Measurements from ENCODE around the gene RELB.
"Not testable (repeated sequence)": the region's sequence is repeated elsewhere in the genome, so short reads cannot be mapped to it uniquely, and the experiment has no call there.

Gene RELB

GRCh38 chr19:45001087-45001739 lies at the start of gene RELB:
Gene RELB, plus strand, starts transcription at chr19:45001464. Its CDS starts 116 bp downstream, at chr19:45001580.
- DNase-seq: peak; percentile 97 to 100 (median 99)

- no peak for DNase-seq
Measured at GRCh38 chr19:44954278-44954648, 47.0 kb upstream of the RELB start.

- peak; percentile 98 to 99 (median 99) for DNase-seq
Measured at GRCh38 chr19:44954649-44955504, 46.4 kb upstream of the RELB start, which contains the start of gene CLPTM1. Gene CLPTM1, plus strand, starts transcription at chr19:44955380. Its CDS starts 16 bp downstream, at chr19:44955396.

- DNase-seq: peak in 2 of 3 donors; percentile 15 to 34
Measured at GRCh38 chr19:44955505-44956439, 45.5 kb upstream of the RELB start.

- no peak for DNase-seq
Measured at GRCh38 chr19:44957526-44957925, 43.7 kb upstream of the RELB start.

GRCh38 chr19:44958090-44958489 lies 43.2 kb upstream of the RELB start:
- no peak for DNase-seq

GRCh38 chr19:44959691-44960090 lies 41.6 kb upstream of the RELB start:
- no peak for DNase-seq

GRCh38 chr19:44960906-44961728 lies 40.1 kb upstream of the RELB start:
- no peak for DNase-seq

GRCh38 chr19:44961821-44962220 lies 39.4 kb upstream of the RELB start:
- no peak for DNase-seq

- DNase-seq: no peak
Measured at GRCh38 chr19:44968118-44968517, 33.1 kb upstream of the RELB start.

GRCh38 chr19:44968670-44969069 lies 32.6 kb upstream of the RELB start:
- no peak for DNase-seq

- DNase-seq: no peak
Measured at GRCh38 chr19:44969437-44969836, 31.8 kb upstream of the RELB start.

- not testable (repeated sequence) for DNase-seq
Measured at GRCh38 chr19:44971451-44971850, 29.8 kb upstream of the RELB start.

GRCh38 chr19:44972802-44973201 lies 28.5 kb upstream of the RELB start:
- DNase-seq: no peak

GRCh38 chr19:44973982-44974735 lies 27.1 kb upstream of the RELB start:
- DNase-seq: no peak

GRCh38 chr19:44974857-44975256 lies 26.4 kb upstream of the RELB start:
- DNase-seq: peak; percentile 73 to 87 (median 75)

- no peak for DNase-seq
Measured at GRCh38 chr19:44975444-44975843, 25.8 kb upstream of the RELB start.

GRCh38 chr19:44984005-44984404 lies 17.3 kb upstream of the RELB start:
- DNase-seq: no peak

- DNase-seq: no peak
Measured at GRCh38 chr19:44985445-44985844, 15.8 kb upstream of the RELB start.

- DNase-seq: no peak
Measured at GRCh38 chr19:44986389-44986788, 14.9 kb upstream of the RELB start.

GRCh38 chr19:44987148-44987675 lies 14.1 kb upstream of the RELB start:
- peak in 1 of 3 donors; percentile 31 for DNase-seq

Measured in suppressor macrophage treated with lipopolysaccharide for 1 hour (primary cell).